IMR-90 (cell line): ENCODE results near the gene ETV6. TPM values are rescaled to one million over a fixed set of nuclear protein-coding genes. Genes with fewer than 3 reads are reported as not detected.

Experiments
- ATAC-seq: fragments of 200-7000 bp; cut with Tn5 transposase; 2 replicates; pipeline ENCODE4 v1.9.1; 2020; ENCODE audit warnings: low read depth, mild to moderate bottlenecking, moderate library complexity
- BruUV-seq: library from RNA; stranded (reverse); fragments of 400-500 nt; replicated peaks from 2 replicates; lab custom pipeline; 2021; lab: Mats Ljungman, UMichigan
- CTCF ChIA-PET: fragments of 300-600 bp; formaldehyde crosslinking; extraction: SDS; loops from one replicate; lab custom pipeline; 2021; ENCODE audit warnings: antibody characterized with exemption; lab: Yijun Ruan, JAX
- POLR2A ChIA-PET: fragments of 300-600 bp; sonication (Branson Sonifier 250); formaldehyde crosslinking; loops from one replicate; lab custom pipeline; 2022; ENCODE audit warnings: antibody characterized with exemption; ENCODE audit not compliant: unreplicated experiment; lab: Charles Lee
- DNase-seq: peaks from one replicate; pipeline ENCODE4 v3.0.0; 2013
- H2AFZ ChIP-seq: replicated peaks from 2 replicates; pipeline ENCODE3; 2013; ENCODE audit warnings: low read length, mild to moderate bottlenecking; ENCODE audit not compliant: poor library complexity
- H2AK5ac ChIP-seq: 2 replicates; pipeline ENCODE4 v1.6.1; 2013; ENCODE audit warnings: low read depth, low read length, inconsistent platforms
- H2AK9ac ChIP-seq: replicated peaks from 2 replicates; pipeline ENCODE3; 2013; ENCODE audit warnings: mild to moderate bottlenecking, low read depth, low read length, moderate library complexity; ENCODE audit not compliant: poor library complexity
- H2BK120ac ChIP-seq: 2 replicates; pipeline ENCODE4 v1.6.1; 2013; ENCODE audit warnings: low read depth, low read length, inconsistent platforms
- H2BK15ac ChIP-seq: 3 replicates; pipeline ENCODE4 v1.6.1; 2013; ENCODE audit warnings: low read depth, low read length, inconsistent platforms
- H2BK20ac ChIP-seq: 2 replicates; pipeline ENCODE4 v1.6.1; 2013; ENCODE audit warnings: low read depth, mild to moderate bottlenecking, inconsistent platforms, low read length, moderate library complexity
- H2BK5ac ChIP-seq: 2 replicates; pipeline ENCODE4 v1.6.1; 2013; ENCODE audit warnings: mild to moderate bottlenecking, low read depth, low read length, inconsistent platforms; ENCODE audit not compliant: poor library complexity, severe bottlenecking
- H3K14ac ChIP-seq: replicated peaks from 2 replicates; pipeline ENCODE4 v1.6.1; 2013; ENCODE audit warnings: low read depth, low read length, inconsistent platforms
- H3K18ac ChIP-seq: 2 replicates; pipeline ENCODE4 v1.6.1; 2013; ENCODE audit warnings: low read depth, low read length, control low read depth
- H3K23ac ChIP-seq: 2 replicates; pipeline ENCODE4 v1.6.1; 2013; ENCODE audit warnings: low read depth, low read length, inconsistent platforms
- H3K27ac ChIP-seq: 2 replicates; pipeline ENCODE4 v1.5.1; 2013; ENCODE audit warnings: mild to moderate bottlenecking, control low read depth, low read length; ENCODE audit not compliant: insufficient read depth
- H3K27me3 ChIP-seq: 2 replicates; pipeline ENCODE4 v1.6.1; 2013; ENCODE audit warnings: low read length; ENCODE audit not compliant: control insufficient read depth, insufficient read depth
- H3K36me3 ChIP-seq: 2 replicates; pipeline ENCODE4 v1.6.1; 2013; ENCODE audit warnings: low read length, mixed read lengths; ENCODE audit not compliant: control insufficient read depth, insufficient read depth
- H3K4ac ChIP-seq: 2 replicates; pipeline ENCODE4 v1.6.1; 2013; ENCODE audit warnings: low read depth, low read length, inconsistent platforms
- H3K4me1 ChIP-seq: 2 replicates; pipeline ENCODE4 v1.6.1; 2013; ENCODE audit warnings: low read length, mixed read lengths; ENCODE audit not compliant: control insufficient read depth, insufficient read depth
- H3K4me2 ChIP-seq: 2 replicates; pipeline ENCODE4 v1.6.1; 2013; ENCODE audit warnings: low read depth, mild to moderate bottlenecking, control low read depth, low read length, moderate library complexity
- H3K4me3 ChIP-seq: 2 replicates; pipeline ENCODE4 v1.5.1; 2013; ENCODE audit warnings: low read depth, mild to moderate bottlenecking, control low read depth, low read length, moderate library complexity; ENCODE audit not compliant: insufficient read depth
- H3K56ac ChIP-seq: 2 replicates; pipeline ENCODE4 v1.6.1; 2013; ENCODE audit warnings: low read length, inconsistent platforms; ENCODE audit not compliant: insufficient read depth; ENCODE audit errors: extremely low read depth
- H3K79me1 ChIP-seq, 2 experiments: 2 replicates each; pipeline ENCODE4 v1.6.1; 2013; ENCODE audit warnings: low read length in 2 of 2, inconsistent platforms in 1 of 2, low read depth in 1 of 2
- H3K9ac ChIP-seq: 2 replicates; pipeline ENCODE4 v1.6.1; 2013; ENCODE audit warnings: low read depth, low read length, control low read depth
- H3K9me1 ChIP-seq: 2 replicates; pipeline ENCODE4 v1.6.1; 2013; ENCODE audit warnings: low read length, inconsistent platforms; ENCODE audit not compliant: insufficient read depth
- H3K9me3 ChIP-seq: 2 replicates; pipeline ENCODE4 v1.6.1; 2013; ENCODE audit warnings: low read length; ENCODE audit not compliant: control insufficient read depth, insufficient read depth
- H4K20me1 ChIP-seq: 2 replicates; pipeline ENCODE4 v1.6.1; 2013; ENCODE audit warnings: low read length, inconsistent platforms; ENCODE audit not compliant: insufficient read depth
- H4K5ac ChIP-seq: 2 replicates; pipeline ENCODE4 v1.6.1; 2013; ENCODE audit warnings: mild to moderate bottlenecking, low read depth, low read length, control low read depth
- H4K8ac ChIP-seq, 2 experiments: 2 replicates each; pipeline ENCODE4 v1.6.1; 2013; ENCODE audit warnings: low read depth in 2 of 2, low read length in 2 of 2, control low read depth in 1 of 2, inconsistent platforms in 1 of 2
- H4K91ac ChIP-seq: 2 replicates; pipeline ENCODE4 v1.6.1; 2013; ENCODE audit warnings: low read depth, low read length, inconsistent platforms; ENCODE audit not compliant: insufficient read depth
- BHLHE40 ChIP-seq: fragments of 150-350 bp; IDR thresholded peaks from 2 replicates; pipeline ENCODE4 v1.6.1; 2016; ENCODE audit warnings: mild to moderate bottlenecking, low read depth, low read length
- CEBPB ChIP-seq: IDR thresholded peaks from 2 replicates; pipeline ENCODE4 v1.6.1; 2012; ENCODE audit warnings: low read depth, low read length, improper control_type of control experiment
- CHD1 ChIP-seq: IDR thresholded peaks from 2 replicates; pipeline ENCODE4 v1.6.1; 2012; ENCODE audit warnings: low read depth, low read length, improper control_type of control experiment
- CTCF ChIP-seq: conservative IDR thresholded peaks from 2 replicates; pipeline ENCODE4 v1.5.1; 2012; ENCODE audit warnings: mild to moderate bottlenecking, low read depth, low read length, improper control_type of control experiment
- ELK1 ChIP-seq: fragments of 150-350 bp; IDR thresholded peaks from 2 replicates; pipeline ENCODE4 v1.6.1; 2016; ENCODE audit warnings: low read depth, mild to moderate bottlenecking, low read length, moderate library complexity, borderline replicate concordance
- FOS ChIP-seq: fragments of 150-350 bp; IDR thresholded peaks from 2 replicates; pipeline ENCODE4 v1.6.1; 2016; ENCODE audit warnings: low read depth, low read length
- MAFK ChIP-seq: IDR thresholded peaks from 2 replicates; pipeline ENCODE4 v1.6.1; 2012; ENCODE audit warnings: low read depth, low read length, improper control_type of control experiment
- MAZ ChIP-seq: IDR thresholded peaks from 2 replicates; pipeline ENCODE4 v1.6.1; 2012; ENCODE audit warnings: low read depth, mild to moderate bottlenecking, low read length, improper control_type of control experiment, moderate library complexity, borderline replicate concordance
- MXI1 ChIP-seq: IDR thresholded peaks from 2 replicates; pipeline ENCODE4 v1.6.1; 2012; ENCODE audit warnings: low read depth, mild to moderate bottlenecking, low read length, moderate library complexity, borderline replicate concordance
- NFE2L2 ChIP-seq: fragments of 150-350 bp; IDR thresholded peaks from 2 replicates; pipeline ENCODE4 v1.6.1; 2016; ENCODE audit warnings: low read depth, mild to moderate bottlenecking, low read length
- POLR2A ChIP-seq: IDR thresholded peaks from 2 replicates; pipeline ENCODE4 v1.6.1; 2012; ENCODE audit warnings: mild to moderate bottlenecking, low read depth, low read length
- RAD21 ChIP-seq: IDR thresholded peaks from 2 replicates; pipeline ENCODE4 v1.6.1; 2012; ENCODE audit warnings: low read length, improper control_type of control experiment
- RCOR1 ChIP-seq: IDR thresholded peaks from 2 replicates; pipeline ENCODE4 v1.6.1; 2012; ENCODE audit warnings: mild to moderate bottlenecking, low read length, improper control_type of control experiment; ENCODE audit not compliant: insufficient replicate concordance
- RFX5 ChIP-seq: IDR thresholded peaks from 2 replicates; pipeline ENCODE4 v1.8.0; 2012; ENCODE audit warnings: low read depth, mild to moderate bottlenecking, low read length, moderate library complexity
- SMC3 ChIP-seq: fragments of 150-350 bp; IDR thresholded peaks from 2 replicates; pipeline ENCODE4 v1.6.1; 2016; ENCODE audit warnings: low read depth, mild to moderate bottlenecking, antibody characterized with exemption, low read length, moderate library complexity
- WGBS, 2 experiments: methylation state at CpG; one replicate each; pipeline versions ENCODE4 v1.1.5 to v1.1.7; 2013; ENCODE audit warnings: missing lambda C conversion rate in 2 of 2; ENCODE audit not compliant: insufficient read length in 1 of 2; ENCODE audit errors: extremely low coverage in 2 of 2; 5-methylcytosine and 5-hydroxymethylcytosine counted together
- dilution Hi-C: fragments of 300-500 bp; cut with HindIII; formaldehyde crosslinking; loops from one replicate; pipeline ENCODE4 v1.14.3; 2018; ENCODE audit warnings: low sequenced_read_pairs; ENCODE audit not compliant: unreplicated experiment
- in situ Hi-C: fragments of 300-500 bp; cut with MboI; formaldehyde crosslinking; loops from 3 replicates; pipeline ENCODE4 v1.14.3; 2019; ENCODE audit warnings: low sequenced_read_pairs, inconsistent platforms, mixed read lengths
- intact Hi-C: fragments of 100-400 bp; cut with micrococcal nuclease; formaldehyde crosslinking; loops from 2 replicates; pipeline ENCODE4 v1.10.0; 2022
- polyA plus RNA-seq, 3 experiments: library from polyadenylated mRNA; depleted of rRNA; stranded (reverse); fragments of >200 nt; gene quantifications; 2 replicates each; pipeline ENCODE4 v1.2.3, GENCODE V29; 2012; ENCODE audit warnings: low replicate concordance in 1 of 3
- total RNA-seq: library from RNA; depleted of rRNA; stranded (reverse); fragments of >200 nt; gene quantifications from 2 replicates; pipeline ENCODE4 v1.2.3, GENCODE V29; 2012

ETV6 gene
- total and polyA plus RNA-seq, 2 of the 4 experiments (the other 2 are of a cell fraction) = 8.4 to 9.9 TPM

- no peak overlapping the region; the same call in 1 of the 2 replicates for H3K9ac ChIP-seq
- H4K8ac ChIP-seq = no peak overlapping the region
- intact Hi-C loops = no loop called here
- no peak overlapping the region for H2AK9ac ChIP-seq
- no peak overlapping the region for H4K91ac ChIP-seq
- H3K4ac ChIP-seq = 0 out of 2 replicates have a peak overlapping the region, but pooled peaks have one; percentile 50
- H3K14ac ChIP-seq = peak overlapping the region; percentile 40; the same call in 1 of the 2 replicates
- H3K79me1 ChIP-seq = peaks cover 51 to 73% of the 10 kb centered on the region in 2 experiments
- H3K4me3 ChIP-seq = no peak overlapping the region
- peaks cover 3% of the 10 kb centered on the region; the same call in 1 of the 2 replicates for H4K20me1 ChIP-seq
- 0 out of 2 replicates have a peak overlapping the region, but pooled peaks have one; percentile 14 for H4K5ac ChIP-seq
- H3K9me3 ChIP-seq = no peaks in the 10 kb centered on the region
- no peak overlapping the region for H3K18ac ChIP-seq
- H3K9me1 ChIP-seq = peaks cover 17% of the 10 kb centered on the region
- peaks cover 4% of the 10 kb centered on the region for H3K4me1 ChIP-seq
- no peak overlapping the region for H2BK20ac ChIP-seq
- dilution Hi-C loops = no loop called here
- H3K4me2 ChIP-seq = no peak overlapping the region
- no peak overlapping the region for H2AFZ ChIP-seq
- no peak overlapping the region for H2AK5ac ChIP-seq
- CTCF ChIA-PET = interaction anchor here (0.8 kb wide), 1 partner anchor 11 kb away, joined by 3 read pairs; no protein-coding TSS in a partner anchor
- POLR2A ChIA-PET = no interaction called here
- in situ Hi-C loops = no loop called here
- DNase-seq = no peak
- no peak overlapping the region for H3K56ac ChIP-seq
- H3K36me3 ChIP-seq = peaks cover 13% of the 10 kb centered on the region
- H3K23ac ChIP-seq = no peak overlapping the region
- no peak overlapping the region for H2BK5ac ChIP-seq
- BruUV-seq = no TSS peak
- peak overlapping the region; percentile 7; the same call in 1 of the 2 replicates for H2BK120ac ChIP-seq
- 83% methylated on average over 2 of the region's 21 CpGs; no CpG with 5 or more reads in 1 of the 2 experiments for WGBS, 2 experiments
- H2BK15ac ChIP-seq = no peak overlapping the region
- H3K27ac ChIP-seq = no peak overlapping the region
- H3K27me3 ChIP-seq = no peaks in the 10 kb centered on the region
- no peak for ATAC-seq
- TF ChIP-seq RFX5 = no peak
- no peak for TF ChIP-seq ELK1
- no peak for TF ChIP-seq CEBPB
- no peak for TF ChIP-seq CTCF
- no peak for TF ChIP-seq SMC3
- no peak for TF ChIP-seq NFE2L2
- TF ChIP-seq RAD21 = no peak
- TF ChIP-seq BHLHE40 = no peak
- no peak for TF ChIP-seq MAFK
- no peak for TF ChIP-seq CHD1
- TF ChIP-seq POLR2A = no peak
- no peak for TF ChIP-seq MAZ
- no peak for TF ChIP-seq MXI1
- no peak for TF ChIP-seq FOS
- TF ChIP-seq RCOR1 = no peak
These were observed 103.1 kb downstream of the ETV6 start for GRCh38 chr12:11752403-11753149.
